GM20000 (cell line): Measurements from ENCODE around the gene TPCN2.

Experiments used
- DNase-seq: peaks from one replicate; pipeline ENCODE4 v3.0.0; 2012; ENCODE audit warnings: low spot score
- TF ChIP-seq, protein P1 (sequence below): IDR thresholded peaks from 2 replicates; pipeline ENCODE4 v1.5.1; 2012; ENCODE audit warnings: mild to moderate bottlenecking, control low read depth; ENCODE audit errors: extremely low read depth, missing control alignments

Gene TPCN2

DNA sequence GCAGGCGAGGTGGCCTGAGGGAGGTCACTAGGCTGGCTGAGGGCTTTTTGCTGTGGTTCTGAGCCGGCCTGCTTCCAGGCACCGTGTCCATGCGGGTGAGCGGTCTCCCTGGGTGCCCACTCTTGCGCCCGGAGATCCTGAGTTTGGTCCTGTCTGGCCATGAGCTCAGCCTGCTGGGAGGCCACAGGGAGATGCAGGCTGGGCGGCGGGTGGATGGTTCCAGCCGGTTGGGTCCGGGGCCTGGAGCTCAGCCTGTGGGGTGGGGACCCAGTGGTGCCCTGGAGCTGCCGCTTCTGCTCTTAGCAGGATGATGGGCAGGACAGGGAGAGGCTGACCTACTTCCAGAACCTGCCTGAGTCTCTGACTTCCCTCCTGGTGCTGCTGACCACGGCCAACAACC is 18.5 kb downstream of the TPCN2 start:
- TF ChIP-seq, protein P1, sequence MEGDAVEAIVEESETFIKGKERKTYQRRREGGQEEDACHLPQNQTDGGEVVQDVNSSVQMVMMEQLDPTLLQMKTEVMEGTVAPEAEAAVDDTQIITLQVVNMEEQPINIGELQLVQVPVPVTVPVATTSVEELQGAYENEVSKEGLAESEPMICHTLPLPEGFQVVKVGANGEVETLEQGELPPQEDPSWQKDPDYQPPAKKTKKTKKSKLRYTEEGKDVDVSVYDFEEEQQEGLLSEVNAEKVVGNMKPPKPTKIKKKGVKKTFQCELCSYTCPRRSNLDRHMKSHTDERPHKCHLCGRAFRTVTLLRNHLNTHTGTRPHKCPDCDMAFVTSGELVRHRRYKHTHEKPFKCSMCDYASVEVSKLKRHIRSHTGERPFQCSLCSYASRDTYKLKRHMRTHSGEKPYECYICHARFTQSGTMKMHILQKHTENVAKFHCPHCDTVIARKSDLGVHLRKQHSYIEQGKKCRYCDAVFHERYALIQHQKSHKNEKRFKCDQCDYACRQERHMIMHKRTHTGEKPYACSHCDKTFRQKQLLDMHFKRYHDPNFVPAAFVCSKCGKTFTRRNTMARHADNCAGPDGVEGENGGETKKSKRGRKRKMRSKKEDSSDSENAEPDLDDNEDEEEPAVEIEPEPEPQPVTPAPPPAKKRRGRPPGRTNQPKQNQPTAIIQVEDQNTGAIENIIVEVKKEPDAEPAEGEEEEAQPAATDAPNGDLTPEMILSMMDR = no peak

DNA sequence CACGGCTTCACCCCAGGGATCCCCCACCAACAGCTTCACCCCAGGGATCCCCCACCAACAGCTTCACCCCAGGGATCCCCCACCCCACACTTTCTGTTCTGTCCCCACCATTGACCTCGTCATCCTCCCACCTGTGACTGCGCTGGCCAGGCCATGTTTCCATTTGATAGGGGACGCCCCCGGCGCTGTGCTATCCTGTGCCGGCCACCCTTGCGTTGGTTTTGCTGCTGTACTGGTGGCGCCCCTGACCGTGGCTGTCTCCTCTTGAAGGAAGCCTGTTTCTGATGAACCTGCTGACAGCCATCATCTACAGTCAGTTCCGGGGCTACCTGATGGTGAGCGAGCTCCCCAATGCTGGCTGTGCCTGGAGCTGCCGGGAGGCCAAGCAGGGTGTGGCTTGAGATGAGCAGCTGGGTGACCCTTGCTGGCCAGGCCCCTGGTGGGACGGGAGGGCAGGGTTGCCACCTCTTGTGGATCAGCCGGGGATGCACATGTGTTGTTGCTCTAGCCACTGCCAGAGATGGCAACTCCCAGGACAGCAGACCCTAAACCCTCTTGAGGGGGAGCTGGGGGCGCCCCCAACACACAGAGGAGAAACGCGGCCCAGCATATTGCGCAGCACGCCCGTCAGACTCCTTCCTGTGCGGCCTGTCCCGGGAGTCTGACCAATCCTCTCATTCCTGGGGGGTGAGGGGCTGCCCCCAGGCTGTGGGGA is 22.5 kb downstream of the TPCN2 start:
- no peak for DNase-seq
- TF ChIP-seq, protein P1 = no peak

More for the DNA sequence above, 18.5 kb downstream of the TPCN2 start:
- no peak for DNase-seq

DNA sequence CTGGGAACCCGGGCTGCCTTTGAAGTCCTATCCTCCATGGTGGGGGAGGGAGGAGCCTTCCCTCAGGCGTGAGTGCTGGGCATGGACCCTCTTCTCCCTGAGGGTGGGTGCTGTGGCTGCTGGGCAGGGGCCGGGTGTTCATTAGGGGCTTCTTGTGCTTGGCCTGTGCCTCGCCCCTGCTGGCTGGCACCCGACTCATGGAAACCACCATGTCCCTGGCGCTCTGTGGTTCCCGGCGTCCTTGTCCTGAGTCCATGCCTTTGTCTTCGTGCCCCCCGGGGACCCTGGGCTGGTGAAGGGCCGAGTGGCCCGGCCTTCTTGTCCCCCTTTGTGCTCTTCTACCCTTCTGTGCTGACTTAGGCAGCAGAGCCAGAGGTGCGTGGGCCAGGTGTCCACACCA is 23.2 kb downstream of the TPCN2 start:
- DNase-seq = no peak
- TF ChIP-seq, protein P1 = no peak

DNA sequence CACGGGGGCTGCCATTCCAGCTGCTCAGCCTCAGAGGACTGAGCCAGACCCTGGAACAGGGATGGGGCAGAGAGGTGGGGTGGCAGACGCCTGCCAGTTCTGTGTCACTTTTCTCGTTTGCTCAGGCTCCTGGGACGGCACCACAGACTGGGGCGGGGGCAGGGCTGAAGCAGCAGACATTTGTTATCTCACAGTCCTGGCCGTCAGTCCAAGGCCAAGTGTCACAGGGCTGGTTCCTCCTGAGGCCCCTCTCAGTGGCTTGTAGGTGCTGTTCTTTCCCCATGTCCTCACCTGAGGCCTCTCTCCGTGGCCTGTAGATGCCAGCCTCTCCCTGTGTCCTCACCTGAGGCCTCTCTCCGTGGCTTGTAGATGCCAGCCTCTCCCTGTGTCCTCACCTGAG is 24.7 kb downstream of the TPCN2 start:
- TF ChIP-seq, protein P1 = no peak
- DNase-seq = no peak

DNA sequence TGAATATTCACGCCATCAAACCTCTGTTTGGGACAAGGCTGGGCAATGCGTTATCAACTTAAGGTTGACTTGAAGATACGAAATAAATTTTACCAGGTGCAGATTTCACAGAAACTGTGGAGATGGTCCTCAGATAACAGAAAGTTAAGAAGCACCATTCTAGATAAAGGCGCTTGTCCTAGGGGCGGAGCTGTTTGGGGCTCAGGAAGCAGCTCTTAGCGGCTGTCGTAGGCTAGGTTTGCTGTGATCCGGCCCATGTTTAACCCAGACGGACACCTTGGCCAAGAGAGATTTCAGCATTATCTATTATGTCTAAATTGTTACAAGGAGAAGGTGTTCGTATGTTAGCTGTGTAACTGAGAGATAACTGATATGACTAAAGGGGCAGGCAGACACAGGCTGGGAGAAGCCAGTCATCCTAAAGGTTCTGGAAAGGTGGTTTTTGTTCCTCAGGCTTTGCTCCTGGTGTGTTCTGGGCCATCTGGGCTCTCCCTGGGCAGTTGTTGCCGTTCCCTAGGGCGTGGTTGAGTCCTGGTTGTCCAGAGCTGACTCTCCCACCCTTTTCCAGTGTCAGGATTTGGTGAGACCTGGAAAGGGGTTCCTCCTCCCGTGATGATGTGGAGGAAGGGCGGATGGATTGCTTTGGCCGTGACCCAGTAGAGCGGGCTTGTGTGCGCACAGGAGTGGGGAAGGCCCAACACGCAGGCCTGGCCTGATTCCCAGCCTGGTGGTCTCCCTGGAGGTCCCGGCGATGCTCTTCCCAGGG is 25.8 kb downstream of the TPCN2 start:
- TF ChIP-seq, protein P1 = no peak
- no peak for DNase-seq

DNA sequence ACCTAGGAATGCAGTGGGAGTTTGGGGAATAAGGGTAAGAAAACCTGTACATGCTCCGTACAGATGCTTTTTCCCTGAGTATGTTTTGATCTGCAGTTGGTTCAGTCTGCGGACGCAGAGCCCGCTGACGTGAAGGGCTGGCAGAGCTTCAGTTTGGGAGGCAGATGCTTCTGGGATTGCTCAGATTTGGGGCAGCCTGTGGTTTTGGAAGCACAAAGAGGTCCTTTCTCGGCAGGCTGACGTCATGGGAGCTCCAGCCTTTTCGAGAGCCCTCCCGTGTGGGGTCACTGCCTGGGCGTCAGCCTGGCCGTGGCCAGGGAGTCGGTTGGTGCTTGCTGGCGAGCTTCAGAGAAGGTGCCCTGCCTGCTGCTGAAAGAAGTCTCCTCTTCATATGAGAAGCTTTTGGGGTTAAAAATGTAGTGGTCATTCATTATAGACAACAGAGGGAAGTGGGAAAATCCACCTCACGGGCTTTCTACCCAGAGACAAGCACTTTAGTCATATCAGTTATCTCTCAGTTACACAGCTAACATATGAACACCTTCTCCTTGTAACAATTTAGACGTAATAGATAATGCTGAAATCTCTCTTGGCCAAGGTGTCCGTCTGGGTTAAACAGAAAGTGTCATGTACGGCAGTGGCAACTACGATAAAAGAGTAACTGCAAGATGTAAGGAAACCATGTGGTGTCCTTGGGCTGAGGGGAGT is 26.8 kb downstream of the TPCN2 start:
- DNase-seq = no peak
- TF ChIP-seq, protein P1 = no peak
